Astrocyte (in vitro differentiated cells and primary cell): ENCODE data around the gene ZNF784.

Source experiments
- EZH2 ChIP-seq: IDR thresholded peaks from 2 replicates; pipeline ENCODE4 v1.6.1; 2012; ENCODE audit warnings: mild to moderate bottlenecking, low read length, inconsistent platforms; ENCODE audit not compliant: insufficient read depth
- TF ChIP-seq, protein P1 (sequence below): IDR thresholded peaks from 2 replicates; pipeline ENCODE4 v1.5.1; 2011; ENCODE audit warnings: low read depth, mild to moderate bottlenecking, inconsistent platforms, low read length, moderate library complexity; ENCODE audit not compliant: insufficient read depth

DNA sequence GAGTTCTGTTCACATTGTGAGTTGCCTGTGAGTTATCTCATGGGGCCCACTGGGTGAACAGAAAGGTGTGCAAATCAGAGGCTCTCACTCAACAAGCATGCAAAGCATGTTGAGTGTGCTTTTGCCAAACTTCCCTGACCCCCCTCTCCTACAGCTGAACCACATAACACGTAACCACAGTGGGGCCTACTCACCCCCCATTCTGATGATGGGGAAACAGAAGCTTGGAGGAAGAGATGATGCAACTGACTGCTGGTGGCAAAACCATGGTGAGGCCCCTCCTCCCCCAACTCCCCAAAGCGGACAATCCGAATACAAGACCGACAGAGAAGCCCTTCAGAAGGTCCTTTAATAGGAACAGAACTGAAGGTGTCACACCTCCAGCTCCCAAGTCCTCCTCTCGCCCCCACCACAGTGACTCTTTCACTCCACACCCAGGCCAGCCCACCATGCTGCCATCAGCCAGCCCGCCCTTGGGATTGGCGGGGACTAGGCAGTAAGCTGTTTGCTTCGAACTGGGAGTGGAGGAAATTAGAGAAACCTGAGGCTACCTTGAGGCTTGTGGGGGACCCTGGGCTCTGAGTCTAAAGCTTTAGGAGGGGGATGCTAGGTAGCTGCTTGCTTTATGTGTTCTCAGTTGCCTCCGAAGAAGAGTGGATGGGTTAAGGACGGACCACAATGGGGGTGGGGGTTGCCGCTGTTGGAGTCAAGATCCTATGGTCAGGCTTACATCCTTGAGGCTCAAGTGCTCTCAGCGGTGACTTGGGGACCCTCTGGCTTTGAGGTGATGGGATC is 3.8 kb downstream of the ZNF784 start:
- TF ChIP-seq, protein P1, sequence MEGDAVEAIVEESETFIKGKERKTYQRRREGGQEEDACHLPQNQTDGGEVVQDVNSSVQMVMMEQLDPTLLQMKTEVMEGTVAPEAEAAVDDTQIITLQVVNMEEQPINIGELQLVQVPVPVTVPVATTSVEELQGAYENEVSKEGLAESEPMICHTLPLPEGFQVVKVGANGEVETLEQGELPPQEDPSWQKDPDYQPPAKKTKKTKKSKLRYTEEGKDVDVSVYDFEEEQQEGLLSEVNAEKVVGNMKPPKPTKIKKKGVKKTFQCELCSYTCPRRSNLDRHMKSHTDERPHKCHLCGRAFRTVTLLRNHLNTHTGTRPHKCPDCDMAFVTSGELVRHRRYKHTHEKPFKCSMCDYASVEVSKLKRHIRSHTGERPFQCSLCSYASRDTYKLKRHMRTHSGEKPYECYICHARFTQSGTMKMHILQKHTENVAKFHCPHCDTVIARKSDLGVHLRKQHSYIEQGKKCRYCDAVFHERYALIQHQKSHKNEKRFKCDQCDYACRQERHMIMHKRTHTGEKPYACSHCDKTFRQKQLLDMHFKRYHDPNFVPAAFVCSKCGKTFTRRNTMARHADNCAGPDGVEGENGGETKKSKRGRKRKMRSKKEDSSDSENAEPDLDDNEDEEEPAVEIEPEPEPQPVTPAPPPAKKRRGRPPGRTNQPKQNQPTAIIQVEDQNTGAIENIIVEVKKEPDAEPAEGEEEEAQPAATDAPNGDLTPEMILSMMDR: no peak
- no peak for TF ChIP-seq EZH2
